A673 (cell line): ENCODE measurements around the gene FHL1.

Experiments
- EZH2 ChIP-seq: fragments of 200-600 bp; sonication (generic); IDR thresholded peaks from 2 replicates; pipeline ENCODE4 v1.6.1; 2017; ENCODE audit warnings: borderline replicate concordance, low read depth, mild to moderate bottlenecking, mixed read lengths, antibody characterized with exemption, low read length; ENCODE audit not compliant: poor library complexity, severe bottlenecking
- TF ChIP-seq, protein P1 (sequence below): fragments of 300-800, 200-600 bp; sonication (generic); conservative IDR thresholded peaks from 2 replicates; pipeline ENCODE4 v1.5.1; 2017; ENCODE audit warnings: low read depth, mild to moderate bottlenecking, antibody characterized with exemption, low read length, moderate library complexity, mixed read lengths

DNA sequence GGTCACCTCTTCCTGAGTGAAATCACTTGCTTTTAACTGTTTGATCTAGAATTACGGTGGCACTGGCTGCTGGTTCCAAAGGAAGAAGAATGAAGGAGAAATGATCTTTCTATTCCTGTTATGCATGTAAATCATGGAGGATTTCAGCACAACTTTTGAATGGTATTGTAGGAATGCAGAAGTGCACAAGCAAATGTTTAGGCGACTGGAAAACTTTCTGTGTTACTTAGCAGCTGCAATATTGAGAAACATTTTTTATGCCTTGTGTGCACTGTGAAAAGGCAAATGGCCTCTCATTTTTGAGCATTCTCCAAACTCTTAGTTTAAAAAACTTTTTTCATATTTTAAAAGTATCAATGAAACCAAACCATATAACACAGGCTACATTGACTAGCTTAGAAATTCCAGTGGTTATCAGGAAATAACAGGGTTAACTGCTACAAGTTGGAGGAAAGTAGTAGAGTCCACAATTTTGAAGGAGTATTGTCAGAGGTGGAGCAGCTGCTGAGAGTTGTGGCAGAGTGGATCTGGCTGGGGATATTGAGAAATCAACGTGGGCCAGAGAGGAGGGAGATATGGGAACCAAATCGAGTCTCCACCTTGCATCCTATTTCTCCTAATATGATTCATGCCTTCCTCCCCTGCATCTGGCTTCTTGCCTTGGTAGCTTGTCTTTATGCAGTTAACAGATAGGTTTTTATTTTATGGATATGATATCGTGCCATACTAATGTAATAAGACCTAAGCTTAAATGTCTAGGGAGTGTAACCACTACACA lies 32.0 kb upstream of the FHL1 start:
- TF ChIP-seq, protein P1, sequence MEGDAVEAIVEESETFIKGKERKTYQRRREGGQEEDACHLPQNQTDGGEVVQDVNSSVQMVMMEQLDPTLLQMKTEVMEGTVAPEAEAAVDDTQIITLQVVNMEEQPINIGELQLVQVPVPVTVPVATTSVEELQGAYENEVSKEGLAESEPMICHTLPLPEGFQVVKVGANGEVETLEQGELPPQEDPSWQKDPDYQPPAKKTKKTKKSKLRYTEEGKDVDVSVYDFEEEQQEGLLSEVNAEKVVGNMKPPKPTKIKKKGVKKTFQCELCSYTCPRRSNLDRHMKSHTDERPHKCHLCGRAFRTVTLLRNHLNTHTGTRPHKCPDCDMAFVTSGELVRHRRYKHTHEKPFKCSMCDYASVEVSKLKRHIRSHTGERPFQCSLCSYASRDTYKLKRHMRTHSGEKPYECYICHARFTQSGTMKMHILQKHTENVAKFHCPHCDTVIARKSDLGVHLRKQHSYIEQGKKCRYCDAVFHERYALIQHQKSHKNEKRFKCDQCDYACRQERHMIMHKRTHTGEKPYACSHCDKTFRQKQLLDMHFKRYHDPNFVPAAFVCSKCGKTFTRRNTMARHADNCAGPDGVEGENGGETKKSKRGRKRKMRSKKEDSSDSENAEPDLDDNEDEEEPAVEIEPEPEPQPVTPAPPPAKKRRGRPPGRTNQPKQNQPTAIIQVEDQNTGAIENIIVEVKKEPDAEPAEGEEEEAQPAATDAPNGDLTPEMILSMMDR: no peak
- TF ChIP-seq EZH2: no peak
